Lung (tissue), 12 donors: ENCODE results near the gene KIF3B. TPM values are rescaled to one million over a fixed set of nuclear protein-coding genes. Genes with fewer than 3 reads are reported as not detected.

Experiments
- ATAC-seq: fragments of 200-7000 bp; cut with Tn5 transposase; one replicate; pipeline ENCODE4 v1.9.1; 2020; ENCODE audit warnings: moderate number of reproducible peaks; ENCODE audit not compliant: insufficient read depth, low FRiP score
- DNase-seq, 3 donors: peaks; one replicate each; pipeline ENCODE4 v3.0.0-alpha.2; 2013 to 2017
- H3K27ac ChIP-seq, 2 donors: one replicate each; pipeline ENCODE4 v1.5.1; 2013; ENCODE audit warnings: mild to moderate bottlenecking in 2 of 2, moderate library complexity in 2 of 2, control low read depth in 1 of 2, inconsistent platforms in 1 of 2, low read depth in 1 of 2, low read length in 1 of 2
- H3K27me3 ChIP-seq, 3 donors: one replicate each; pipeline ENCODE4 v1.5.1; 2013; ENCODE audit warnings: low read length in 2 of 3; ENCODE audit not compliant: control insufficient read depth in 3 of 3, insufficient read depth in 3 of 3
- H3K36me3 ChIP-seq, 4 donors: one replicate each; pipeline ENCODE4 v1.5.1; 2013; ENCODE audit warnings: low read length in 4 of 4, mild to moderate bottlenecking in 1 of 4, moderate library complexity in 1 of 4; ENCODE audit not compliant: control insufficient read depth in 4 of 4, insufficient read depth in 4 of 4
- H3K4me1 ChIP-seq, 5 donors: one replicate each; pipeline ENCODE4 v1.5.1; 2013; ENCODE audit warnings: low read length in 5 of 5, mild to moderate bottlenecking in 2 of 5, moderate library complexity in 1 of 5; ENCODE audit not compliant: control insufficient read depth in 5 of 5, insufficient read depth in 5 of 5
- H3K4me3 ChIP-seq: one replicate; pipeline ENCODE4 v1.5.1; 2013; ENCODE audit warnings: mild to moderate bottlenecking, control low read depth, moderate library complexity
- H3K9ac ChIP-seq, 2 donors: one replicate each; pipeline ENCODE4 v1.5.1; 2013; ENCODE audit warnings: low read length in 2 of 2, control low read depth in 1 of 2; ENCODE audit not compliant: insufficient read depth in 1 of 2
- H3K9me3 ChIP-seq, 4 donors: one replicate each; pipeline ENCODE4 v1.5.1; 2013; ENCODE audit warnings: low read length in 3 of 4, mild to moderate bottlenecking in 1 of 4, moderate library complexity in 1 of 4; ENCODE audit not compliant: control insufficient read depth in 4 of 4, insufficient read depth in 3 of 4
- CTCF ChIP-seq: IDR thresholded peaks from 2 replicates; pipeline ENCODE4 v1.5.1; 2012; ENCODE audit warnings: mild to moderate bottlenecking; ENCODE audit errors: control extremely low read depth, extremely low read depth
- WGBS, 2 donors: extraction: QIAGEN DNeasy Blood & Tissue Kit; methylation state at CpG; one replicate each; pipeline ENCODE4 v1.1.7; 2013; 5-methylcytosine and 5-hydroxymethylcytosine counted together
- polyA plus RNA-seq, 2 donors: library from polyadenylated mRNA; stranded (reverse); fragments of 200-250 nt; gene quantifications; one replicate each; pipeline ENCODE4 v1.2.1, GENCODE V29; 2013
- total RNA-seq, 2 donors: library from RNA; depleted of rRNA in 1 of 2; stranded (reverse); fragments of >200 nt in 1 of 2; gene quantifications; one replicate each; pipeline ENCODE4 v1.2.1, GENCODE V29; 2014 to 2021
- donor health status: control.
- donor health status: control.
- donor health status: Bipolar disorder and iron deficiency.
- donor health status: healthy.
- donor health status: DM: yes; HTN: yes; CAD: no.

KIF3B gene
- total and polyA plus RNA-seq, 4 donors: 8.5 to 35.3 (median 23.2) TPM

DNA sequence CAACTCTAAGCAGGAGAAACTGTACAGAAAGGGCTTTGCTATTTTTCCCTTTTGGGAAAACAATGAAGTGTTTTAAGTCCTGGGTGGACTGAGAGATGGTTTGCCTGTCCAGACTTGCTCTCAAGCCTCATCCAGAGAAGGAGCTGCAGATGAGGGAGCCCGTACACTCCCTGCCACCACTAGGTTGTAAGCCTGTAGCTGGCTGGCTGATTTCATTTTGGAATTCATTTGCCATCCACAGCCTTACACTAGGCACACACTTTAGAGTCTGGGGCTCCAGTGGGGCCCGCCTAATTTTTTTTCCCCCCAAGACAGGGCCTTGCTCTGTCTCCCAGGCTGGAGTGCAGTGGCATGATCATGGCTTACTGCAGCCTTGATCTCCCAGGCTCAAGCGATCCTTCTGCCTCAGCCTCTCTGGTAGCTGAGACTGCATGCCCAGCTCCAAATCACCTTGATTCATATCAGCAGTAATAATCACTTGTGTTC, 41.4 kb upstream of the KIF3B start:
- Histone ChIP-seq H3K4me1 (no peaks in the 10 kb centered on the region), H3K27ac (no peak overlapping the region), H3K4me3 (no peak overlapping the region), H3K9ac (no peak overlapping the region), H3K27me3 (no peaks in the 10 kb centered on the region), H3K9me3 (no peaks in the 10 kb centered on the region), H3K36me3 (peaks cover 3 to 30% (median 19%) of the 10 kb centered on the region in 4 donors)
- no peak for TF ChIP-seq CTCF
- no peak for DNase-seq
- no peak for ATAC-seq
- 94 to 96% methylated on average over 3 of the region's 3 CpGs for WGBS, 2 donors

DNA sequence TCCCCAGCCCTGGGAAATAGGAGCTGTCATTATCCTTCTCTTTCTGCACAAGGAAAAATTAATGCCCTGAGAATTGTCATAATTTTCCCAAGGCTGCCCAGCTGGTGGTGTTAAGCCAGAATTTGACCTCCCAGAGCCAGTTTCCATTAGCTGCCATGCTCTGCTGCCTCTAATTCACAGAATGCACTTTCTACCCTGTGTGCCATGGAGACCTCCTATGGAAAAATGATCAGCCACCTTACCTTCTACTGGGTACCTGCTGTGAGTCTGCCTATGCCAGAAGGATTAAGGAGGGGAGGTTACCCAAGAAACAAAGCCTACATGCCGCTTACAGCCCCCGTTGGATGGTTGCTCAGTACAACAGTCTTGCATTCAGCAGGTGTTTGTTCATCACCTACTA, 40.6 kb upstream of the KIF3B start:
- Histone ChIP-seq H3K9ac (no peak overlapping the region), H3K9me3 (no peaks in the 10 kb centered on the region), H3K4me1 (no peaks in the 10 kb centered on the region), H3K27me3 (no peaks in the 10 kb centered on the region), H3K27ac (no peak overlapping the region), H3K36me3 (peaks cover 0 to 27% (median 17%) of the 10 kb centered on the region in 4 donors), H3K4me3 (no peak overlapping the region)
- no peak for ATAC-seq
- no peak for DNase-seq
- whole genome bisulfite sequencing, 2 donors: 99 to 100% methylated on average over 2 of the region's 2 CpGs
- TF ChIP-seq CTCF: no peak

GRCh38 chr20:32237419-32237818, 40.0 kb upstream of the KIF3B start:
- Histone ChIP-seq H3K27ac (no peak overlapping the region), H3K9ac (no peak overlapping the region), H3K36me3 (peaks cover 0 to 27% (median 15%) of the 10 kb centered on the region in 4 donors), H3K9me3 (no peaks in the 10 kb centered on the region), H3K4me3 (no peak overlapping the region), H3K4me1 (no peaks in the 10 kb centered on the region), H3K27me3 (no peaks in the 10 kb centered on the region)
- WGBS, 2 donors: 84 to 92% methylated on average over 6 of the region's 6 CpGs
- no peak for ATAC-seq
- no peak for DNase-seq
- no peak for TF ChIP-seq CTCF
